ENCODE results near the gene FAM170B.

FAM170B gene

DNA sequence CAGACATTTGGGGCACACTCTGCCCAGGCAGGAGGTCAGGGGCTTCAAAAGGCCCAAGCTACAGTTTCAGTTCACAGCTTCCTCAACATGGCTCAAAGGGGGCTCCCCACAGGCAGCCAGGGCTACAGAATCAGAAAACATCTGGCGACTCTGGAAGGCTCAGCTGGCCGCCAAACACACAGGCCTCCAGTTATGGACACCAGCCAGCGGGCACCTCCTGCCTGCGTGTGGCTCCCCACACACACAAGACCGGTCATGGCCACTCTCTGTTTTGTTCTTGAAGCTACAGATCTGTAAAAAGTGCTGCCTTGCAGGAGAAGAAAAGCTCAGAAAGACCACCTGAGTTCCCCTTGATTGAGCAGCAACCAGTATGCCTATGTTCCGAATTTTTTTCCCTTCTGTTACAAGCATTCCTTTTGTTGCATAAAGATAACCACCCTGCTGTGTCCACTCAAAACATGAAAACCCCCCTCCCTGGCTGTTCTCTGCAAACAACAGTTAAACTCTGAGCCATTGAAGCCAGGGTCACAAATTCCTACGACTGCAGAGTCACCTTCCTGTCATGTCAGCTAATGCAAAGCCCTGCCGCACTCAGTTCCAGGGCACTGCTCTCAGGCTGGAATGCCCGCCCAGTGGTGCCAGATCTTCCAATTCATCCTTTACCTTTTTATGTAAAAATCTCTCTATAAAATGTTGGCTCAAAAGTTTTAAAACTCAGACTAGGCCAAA, 52.1 kb downstream of the FAM170B start:
- TF ChIP-seq, protein P1, sequence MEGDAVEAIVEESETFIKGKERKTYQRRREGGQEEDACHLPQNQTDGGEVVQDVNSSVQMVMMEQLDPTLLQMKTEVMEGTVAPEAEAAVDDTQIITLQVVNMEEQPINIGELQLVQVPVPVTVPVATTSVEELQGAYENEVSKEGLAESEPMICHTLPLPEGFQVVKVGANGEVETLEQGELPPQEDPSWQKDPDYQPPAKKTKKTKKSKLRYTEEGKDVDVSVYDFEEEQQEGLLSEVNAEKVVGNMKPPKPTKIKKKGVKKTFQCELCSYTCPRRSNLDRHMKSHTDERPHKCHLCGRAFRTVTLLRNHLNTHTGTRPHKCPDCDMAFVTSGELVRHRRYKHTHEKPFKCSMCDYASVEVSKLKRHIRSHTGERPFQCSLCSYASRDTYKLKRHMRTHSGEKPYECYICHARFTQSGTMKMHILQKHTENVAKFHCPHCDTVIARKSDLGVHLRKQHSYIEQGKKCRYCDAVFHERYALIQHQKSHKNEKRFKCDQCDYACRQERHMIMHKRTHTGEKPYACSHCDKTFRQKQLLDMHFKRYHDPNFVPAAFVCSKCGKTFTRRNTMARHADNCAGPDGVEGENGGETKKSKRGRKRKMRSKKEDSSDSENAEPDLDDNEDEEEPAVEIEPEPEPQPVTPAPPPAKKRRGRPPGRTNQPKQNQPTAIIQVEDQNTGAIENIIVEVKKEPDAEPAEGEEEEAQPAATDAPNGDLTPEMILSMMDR (IDR thresholded peaks at IDR 0.05; ENCODE audit: low read depth, low read length): no peak
- H3K4me3 ChIP-seq (ENCODE audit: low read depth, low read length): no peak overlapping the region
